Left hindlimb (tissue), 1 donor: Measurements from ENCODE around the gene GCM1.

Experiments used
- DNase-seq: peaks from one replicate; pipeline ENCODE4 v3.0.0-alpha.2; 2018

The GCM1 gene

DNA sequence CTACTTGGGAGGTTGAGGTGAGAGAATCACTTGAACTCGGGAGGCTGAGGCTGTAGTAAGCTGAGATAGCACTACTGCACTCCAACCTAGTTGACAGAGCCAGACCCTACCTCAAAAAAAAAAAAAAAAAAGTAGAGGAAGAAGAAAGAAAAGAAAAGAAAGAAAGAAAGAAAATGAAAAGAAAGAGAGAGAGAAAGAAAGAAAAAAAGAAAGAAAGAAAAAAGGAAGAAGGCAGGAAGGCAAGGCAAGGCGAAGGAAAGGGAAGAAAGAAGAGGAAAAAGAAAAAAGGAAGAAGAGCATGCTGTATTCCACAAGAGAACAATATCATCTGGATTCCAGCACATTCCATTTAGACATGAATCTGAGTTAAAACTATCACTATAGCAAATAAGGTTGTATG is 3.8 kb downstream of the GCM1 start:
- DNase-seq, result no peak

DNA sequence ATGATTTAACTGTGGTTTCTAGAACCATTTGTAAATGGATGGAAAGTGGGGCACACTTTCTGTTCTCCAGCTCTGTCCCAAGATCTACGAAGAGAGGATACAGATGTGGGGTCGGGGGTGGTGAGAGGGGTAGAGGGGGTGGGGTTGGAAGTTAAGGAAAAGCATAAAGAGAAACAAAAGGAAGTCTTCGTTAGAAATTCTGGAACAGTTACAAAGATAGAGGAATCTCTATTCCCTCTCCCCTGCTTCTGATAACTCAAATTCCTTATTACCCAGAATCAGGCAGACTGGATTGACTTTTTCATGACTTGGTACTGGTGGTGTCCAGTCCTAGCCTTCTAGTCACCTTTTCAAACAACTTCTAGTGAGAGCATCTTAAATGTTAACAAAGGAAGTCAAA is 4.9 kb downstream of the GCM1 start:
- DNase-seq, result no peak

DNA sequence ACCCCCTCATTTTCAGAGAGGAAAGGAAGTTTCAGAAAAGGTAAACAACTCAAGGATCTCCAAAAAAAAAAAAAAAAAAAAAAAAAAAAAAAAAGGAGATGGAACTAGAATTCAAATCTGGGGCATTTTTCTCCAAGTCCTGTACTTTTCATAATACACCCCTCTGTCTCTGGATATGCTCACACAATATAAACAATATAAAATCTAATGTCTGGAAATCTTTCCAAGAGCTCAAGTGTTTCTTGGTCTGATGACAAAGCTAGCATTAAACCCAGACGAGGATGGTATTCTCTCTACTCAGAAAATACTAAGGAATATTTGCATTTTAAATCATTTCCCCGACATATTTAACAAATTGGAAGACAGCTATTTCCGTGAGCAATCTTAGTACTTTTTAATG is 5.8 kb downstream of the GCM1 start:
- no peak for DNase-seq

- no peak for DNase-seq
These were observed 8.7 kb downstream of the GCM1 start for GRCh38 chr6:53139841-53140413.

GRCh38 chr6:53136000-53136609 is 12.5 kb downstream of the GCM1 start:
- DNase-seq, result no peak

GRCh38 chr6:53134601-53135235 is 13.9 kb downstream of the GCM1 start:
- DNase-seq, result no peak

- no peak for DNase-seq
These were observed 14.7 kb downstream of the GCM1 start for GRCh38 chr6:53133961-53134360.

DNA sequence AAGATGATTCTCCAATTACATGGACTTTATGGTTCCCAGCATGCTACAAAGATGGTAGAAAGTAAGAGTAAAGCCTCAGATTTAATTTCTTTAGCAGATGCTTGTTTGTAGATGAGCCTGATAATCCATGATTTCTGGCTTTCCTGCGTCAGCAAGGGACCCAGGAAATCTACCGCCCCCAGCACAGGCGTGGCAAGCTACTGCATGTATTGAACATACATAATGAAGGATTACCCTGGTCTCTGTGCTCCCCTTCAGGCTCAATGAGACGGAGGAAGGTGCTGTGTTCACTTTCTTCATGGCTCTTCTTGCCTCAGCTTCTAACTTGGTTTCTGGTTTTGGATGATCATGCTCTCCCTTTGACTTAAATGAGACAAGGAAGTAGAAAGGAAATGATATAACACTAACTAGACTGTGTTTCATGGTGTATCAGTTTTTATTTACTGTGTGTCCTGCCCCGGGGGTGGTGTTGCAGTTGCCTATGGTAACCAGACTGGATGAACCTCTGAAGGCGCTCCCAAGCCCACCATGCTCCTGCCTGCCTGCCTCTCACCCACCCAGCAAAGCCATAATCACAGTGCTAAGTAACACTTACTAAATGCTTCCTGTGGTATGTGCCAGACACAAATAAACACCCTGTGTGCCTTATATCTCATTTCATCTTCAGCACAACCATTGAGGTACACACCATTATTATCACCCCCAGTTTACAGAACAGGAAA is 17.9 kb downstream of the GCM1 start:
- DNase-seq, result no peak

DNA sequence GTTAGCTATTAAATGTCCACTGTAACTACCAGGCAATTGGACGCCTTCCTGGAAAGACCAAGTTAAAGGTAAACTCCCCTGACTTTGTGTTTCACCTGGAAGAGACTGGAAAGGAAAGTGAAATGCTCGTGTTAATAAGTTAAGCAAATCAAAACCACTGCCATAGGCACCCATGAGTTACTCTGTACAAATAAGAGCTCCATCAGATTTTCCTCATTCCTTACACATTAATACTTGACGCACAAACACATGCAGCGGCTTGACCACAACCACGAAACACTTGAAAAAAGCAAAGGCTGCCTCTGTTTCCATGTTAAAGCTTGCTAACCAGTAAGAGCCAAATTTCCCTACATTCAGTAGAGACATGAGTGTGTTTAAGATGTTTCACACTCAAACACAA is 19.8 kb downstream of the GCM1 start:
- DNase-seq, result no peak

- no peak for DNase-seq
These were observed 23.4 kb downstream of the GCM1 start for GRCh38 chr6:53125276-53125675.

- no peak for DNase-seq
These were observed 24.4 kb downstream of the GCM1 start for GRCh38 chr6:53124131-53124800.

DNA sequence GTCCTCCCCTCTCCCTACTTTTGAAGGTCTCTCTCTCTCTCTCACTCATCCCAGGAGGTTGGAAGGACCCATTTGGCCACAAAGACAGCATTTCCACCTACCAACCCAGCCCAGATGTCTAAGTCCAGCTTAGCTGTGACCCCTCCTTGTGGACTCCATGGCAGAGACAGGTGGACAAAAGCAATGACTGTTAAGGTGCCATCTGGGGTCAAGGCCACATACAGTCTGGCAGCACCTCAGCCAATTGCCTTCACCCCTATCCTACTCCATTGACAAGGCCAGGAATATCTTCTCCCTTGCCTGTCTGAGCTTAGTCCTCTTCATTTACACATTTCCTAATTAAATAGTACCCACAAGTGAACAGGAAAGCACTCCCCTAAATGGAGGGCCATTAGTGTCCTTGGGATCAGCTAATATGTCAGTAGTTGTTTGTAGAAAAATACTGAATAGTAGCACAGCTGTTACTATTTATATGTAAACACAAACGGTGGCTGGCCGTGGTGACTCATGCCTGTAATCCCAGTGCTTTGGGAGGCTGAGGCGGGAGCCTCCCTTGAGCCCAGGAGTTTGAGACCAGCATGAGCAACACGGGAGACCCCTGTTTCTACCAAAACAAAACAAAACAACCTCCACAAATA is 28.8 kb downstream of the GCM1 start:
- no peak for DNase-seq

DNA sequence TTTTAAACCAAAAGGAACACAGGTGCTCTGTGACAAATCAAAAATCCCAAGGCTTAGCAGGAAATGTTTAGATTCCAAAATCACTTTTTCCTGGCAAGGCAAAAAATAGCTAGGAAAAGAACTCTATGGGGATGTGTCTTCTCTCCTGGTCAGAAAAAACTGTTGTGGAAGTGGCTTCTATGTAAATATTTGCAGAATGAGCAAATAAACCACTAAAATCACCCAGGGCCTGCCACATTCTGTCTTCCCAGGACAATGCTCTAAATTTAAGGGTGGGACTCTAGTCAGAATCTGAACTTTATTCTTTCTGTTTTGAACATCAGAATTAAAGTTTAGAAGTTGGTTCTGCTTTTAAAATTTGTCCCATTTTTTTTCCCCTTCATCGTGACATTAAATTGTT is 29.3 kb downstream of the GCM1 start:
- no peak for DNase-seq

DNA sequence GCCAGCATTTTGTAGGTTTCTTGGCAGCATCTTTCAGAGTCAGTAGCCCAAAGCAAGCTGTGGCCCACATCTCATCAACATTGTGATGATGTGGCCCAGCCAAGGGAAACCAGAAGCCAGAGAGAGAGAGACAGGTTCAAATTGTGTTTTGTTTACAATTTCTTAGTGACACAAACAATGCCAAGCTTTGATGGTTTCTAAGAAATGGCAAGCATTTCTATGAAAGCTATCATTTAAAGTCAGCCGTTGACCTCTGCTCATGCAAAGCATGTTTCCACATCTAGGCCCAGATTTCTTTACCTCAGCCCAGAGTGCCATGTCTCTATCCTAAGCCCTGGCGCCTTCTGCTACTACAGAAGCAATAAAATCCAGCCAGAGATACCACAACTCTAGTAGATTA is 32.9 kb downstream of the GCM1 start:
- DNase-seq, result no peak

GRCh38 chr6:53115113-53115512 is 33.5 kb downstream of the GCM1 start:
- no peak for DNase-seq

DNA sequence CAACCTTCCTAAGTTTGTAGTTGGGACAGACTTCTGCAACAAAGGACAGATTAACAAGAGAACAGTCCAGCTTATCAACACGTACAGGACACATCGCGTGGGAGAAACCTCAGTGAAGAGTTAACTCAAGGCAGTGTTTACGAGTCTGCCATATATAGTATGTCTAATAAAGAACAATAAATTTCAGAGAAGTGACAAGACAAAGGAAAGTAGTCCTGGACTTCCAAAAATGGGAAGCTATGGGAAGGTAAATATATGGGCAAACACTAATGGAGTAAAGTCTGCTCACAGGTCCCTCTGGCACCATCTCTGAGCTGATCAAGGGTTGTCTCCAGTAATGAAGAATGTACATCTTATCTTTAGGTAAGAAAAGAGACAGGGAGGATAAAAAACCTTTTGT is 34.9 kb downstream of the GCM1 start:
- DNase-seq, result no peak

- no peak for DNase-seq
These were observed 35.8 kb downstream of the GCM1 start for GRCh38 chr6:53112871-53113270.

GRCh38 chr6:53112404-53112803 is 36.2 kb downstream of the GCM1 start:
- no peak for DNase-seq

GRCh38 chr6:53111865-53112264 is 36.8 kb downstream of the GCM1 start:
- DNase-seq, result no peak

GRCh38 chr6:53109612-53110011 is 39.0 kb downstream of the GCM1 start:
- DNase-seq, result no peak

DNA sequence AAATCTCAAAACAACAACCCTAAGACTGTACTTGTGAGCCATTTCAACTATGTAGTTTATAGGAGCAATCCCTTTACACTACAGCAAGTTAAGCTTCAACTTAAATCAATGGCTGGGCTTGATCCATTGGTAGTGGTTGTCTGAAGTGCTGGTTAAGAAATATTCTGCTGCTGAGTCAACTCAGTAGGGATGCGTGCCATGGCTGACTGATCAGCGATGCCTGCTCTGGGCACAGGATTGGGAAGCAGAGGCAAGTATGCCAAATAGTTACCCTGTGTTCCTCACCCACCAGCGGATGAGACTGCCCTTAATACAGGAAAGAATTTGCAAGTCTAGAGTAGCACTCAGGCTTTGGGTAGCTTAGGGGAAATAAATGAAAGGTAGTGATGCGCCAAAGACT is 41.5 kb downstream of the GCM1 start:
- no peak for DNase-seq

- no peak for DNase-seq
These were observed 43.7 kb downstream of the GCM1 start for GRCh38 chr6:53104916-53105315.
